GM18511 (cell line): ENCODE measurements around the gene PCDHA1.
"Not testable (repeated sequence)": the region's sequence is repeated elsewhere in the genome, so short reads cannot be mapped to it uniquely, and the experiment has no call there.

Source experiments
- ATAC-seq: cut with Tn5 transposase; IDR thresholded peaks from one replicate; pipeline ENCODE4 v1.9.1; 2021; ENCODE audit warnings: mild to moderate bottlenecking, moderate library complexity; ENCODE audit not compliant: unreplicated experiment

Gene PCDHA1

DNA sequence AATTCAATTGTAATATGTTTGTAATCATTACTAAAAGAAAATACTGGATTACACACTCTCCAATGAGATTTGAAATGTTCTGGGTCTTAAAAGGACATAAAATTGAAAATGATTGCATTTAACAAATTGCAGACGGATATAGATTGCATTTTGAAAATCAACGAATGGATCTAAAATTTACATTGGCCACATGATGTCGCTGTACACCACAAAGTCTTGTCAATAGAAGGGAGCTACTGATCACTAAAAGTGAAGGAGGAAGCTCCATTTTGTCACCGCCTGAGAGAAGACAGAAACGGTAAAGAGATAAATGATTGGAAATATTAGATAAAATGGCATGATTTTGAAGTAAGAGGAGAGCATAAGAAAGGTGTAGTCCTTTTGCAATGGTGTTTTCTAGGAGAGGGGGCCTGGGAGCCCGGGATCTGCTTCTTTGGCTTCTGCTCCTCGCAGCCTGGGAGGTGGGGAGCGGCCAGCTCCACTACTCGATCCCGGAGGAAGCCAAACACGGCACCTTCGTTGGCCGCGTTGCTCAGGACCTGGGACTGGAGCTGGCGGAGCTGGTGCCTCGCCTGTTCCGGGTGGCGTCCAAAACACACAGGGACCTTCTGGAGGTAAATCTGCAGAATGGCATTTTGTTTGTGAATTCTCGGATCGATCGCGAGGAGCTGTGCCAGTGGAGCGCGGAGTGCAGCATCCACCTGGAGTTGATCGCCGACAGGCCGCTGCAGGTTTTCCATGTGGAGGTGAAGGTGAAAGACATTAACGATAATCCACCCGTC is at the start of gene PCDHA1:
Gene PCDHA1, plus strand, starts transcription at position 236 of the 782 bp plus-strand sequence.
- no peak for ATAC-seq

DNA sequence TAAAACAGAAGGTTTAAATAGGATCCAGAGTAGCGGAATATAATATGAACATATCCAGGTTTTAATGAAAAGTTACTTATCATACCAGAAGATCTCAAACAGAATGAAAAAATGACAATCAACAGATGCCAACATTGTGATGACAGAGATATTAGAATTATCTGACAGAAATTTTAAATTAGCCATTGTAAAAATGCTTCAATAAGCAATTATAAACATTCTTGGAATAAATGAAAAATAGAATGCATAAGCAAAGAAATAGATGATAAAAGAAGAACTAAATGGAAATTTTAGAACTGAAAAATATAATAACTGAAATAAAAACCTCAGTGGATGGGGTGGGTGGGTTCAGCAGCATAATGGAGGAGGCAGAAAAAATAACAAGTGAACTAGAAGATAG is 48.5 kb upstream of the PCDHA1 start:
- no peak for ATAC-seq

DNA sequence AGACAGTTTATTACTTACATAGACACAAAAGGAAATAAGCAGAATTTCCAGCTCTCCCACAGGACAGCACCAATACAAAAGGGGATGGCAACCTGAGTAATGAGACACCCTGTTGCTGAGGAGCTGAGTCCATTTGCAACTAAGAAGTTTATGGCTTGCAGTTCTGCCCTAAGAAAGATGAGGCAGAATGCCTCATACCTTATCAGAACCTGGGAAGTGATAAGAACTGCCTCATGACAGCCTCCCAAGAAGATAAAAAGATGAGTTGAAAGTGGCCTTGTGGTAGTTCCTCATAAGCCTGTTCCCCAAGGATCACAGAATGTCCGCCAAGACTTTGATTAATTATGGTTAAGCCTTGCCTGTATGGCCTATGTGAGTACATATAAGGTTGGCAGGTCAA is 44.0 kb upstream of the PCDHA1 start:
- ATAC-seq: no peak

DNA sequence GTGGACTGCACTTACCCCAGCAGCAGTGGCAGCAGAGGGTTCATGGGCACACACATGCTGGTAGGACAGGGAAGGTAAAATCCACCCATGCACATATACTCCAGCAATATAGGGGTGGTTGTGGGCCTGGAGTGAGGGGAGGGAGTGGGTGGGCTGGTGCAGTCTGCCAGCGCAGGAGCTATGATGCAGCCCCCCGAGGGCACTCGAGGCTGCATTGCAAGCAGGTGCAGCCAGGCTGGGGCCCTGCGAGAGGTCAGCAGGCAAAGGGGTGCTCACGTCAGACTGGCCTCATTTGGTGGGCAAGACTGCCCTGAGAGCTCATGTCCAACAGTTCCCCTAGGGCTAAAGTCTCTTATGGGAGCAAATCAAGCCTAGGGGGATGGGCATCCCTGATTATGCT is 32.4 kb upstream of the PCDHA1 start:
- no peak for ATAC-seq

DNA sequence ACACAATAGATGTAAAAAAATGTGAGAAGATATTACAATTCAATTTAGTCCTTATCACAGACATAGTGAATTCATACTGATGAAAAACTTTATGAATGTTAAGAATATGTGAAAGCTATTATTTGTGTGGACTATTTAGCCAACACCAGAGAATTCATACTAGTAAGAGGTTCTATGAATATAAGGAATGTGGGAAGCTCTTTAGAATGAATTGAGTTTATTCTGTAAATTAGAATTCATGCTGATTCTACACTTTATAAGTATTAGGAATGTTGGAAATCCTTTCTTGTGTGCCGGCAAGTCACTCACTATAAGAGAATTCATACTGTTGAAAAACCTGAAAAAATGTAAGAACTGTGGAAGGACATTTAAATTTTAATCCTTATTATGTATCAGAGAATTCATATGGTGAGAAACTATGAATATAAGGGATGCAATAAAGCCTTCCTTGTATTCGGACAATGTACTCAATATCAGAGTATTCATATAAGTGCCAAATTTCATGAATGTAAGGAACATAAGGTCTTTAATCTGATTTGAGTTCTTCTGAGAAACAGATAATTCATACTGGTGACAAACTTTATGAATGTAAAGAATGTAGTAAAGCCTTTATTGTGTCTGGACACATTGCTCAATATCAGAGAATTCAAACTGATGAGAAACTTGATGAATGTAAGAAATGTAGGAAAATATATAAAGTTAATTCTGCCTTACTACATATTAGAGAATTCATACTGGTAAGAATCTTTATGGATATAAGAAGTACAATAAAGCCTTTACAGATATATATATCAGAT is 21.6 kb upstream of the PCDHA1 start:
- no peak for ATAC-seq

DNA sequence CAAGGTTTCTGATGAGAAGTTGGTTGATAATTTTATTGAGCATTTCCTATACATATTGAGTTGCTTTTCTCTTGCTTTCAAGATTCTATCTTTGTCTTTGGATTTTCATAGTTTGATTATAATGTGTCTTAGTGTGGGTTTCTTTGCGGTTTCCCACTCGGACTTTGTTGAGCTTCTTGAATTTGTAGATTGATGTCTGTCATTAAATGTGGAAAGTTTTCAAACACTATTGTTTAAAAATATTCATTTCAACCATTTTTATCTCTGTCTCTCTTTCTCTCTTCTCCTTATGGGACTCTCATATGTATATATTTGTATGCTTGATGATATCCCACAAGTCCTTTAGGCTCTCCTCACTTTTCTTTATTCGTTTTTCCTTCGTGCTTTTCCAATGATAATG is 18.5 kb upstream of the PCDHA1 start:
- no peak for ATAC-seq

DNA sequence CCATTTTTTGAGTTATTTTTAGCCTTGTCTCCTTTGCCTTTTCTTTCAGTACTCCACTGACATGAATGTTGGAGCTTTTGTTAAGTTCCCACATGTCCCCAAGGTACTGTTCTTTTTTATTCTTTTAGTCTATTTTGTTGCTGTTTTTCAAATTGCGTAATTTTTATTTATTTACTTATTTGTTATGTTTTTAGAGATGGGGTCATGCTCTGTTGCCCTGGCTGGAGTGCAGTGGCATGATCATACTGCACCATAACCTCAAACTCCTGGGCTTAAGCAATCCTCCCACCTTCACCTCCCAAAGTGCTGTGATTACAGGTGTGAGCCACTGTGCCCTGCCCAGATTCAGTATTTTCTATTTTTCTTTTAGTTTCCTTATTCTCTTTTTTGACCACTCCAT is 5.4 kb upstream of the PCDHA1 start:
- no peak for ATAC-seq

DNA sequence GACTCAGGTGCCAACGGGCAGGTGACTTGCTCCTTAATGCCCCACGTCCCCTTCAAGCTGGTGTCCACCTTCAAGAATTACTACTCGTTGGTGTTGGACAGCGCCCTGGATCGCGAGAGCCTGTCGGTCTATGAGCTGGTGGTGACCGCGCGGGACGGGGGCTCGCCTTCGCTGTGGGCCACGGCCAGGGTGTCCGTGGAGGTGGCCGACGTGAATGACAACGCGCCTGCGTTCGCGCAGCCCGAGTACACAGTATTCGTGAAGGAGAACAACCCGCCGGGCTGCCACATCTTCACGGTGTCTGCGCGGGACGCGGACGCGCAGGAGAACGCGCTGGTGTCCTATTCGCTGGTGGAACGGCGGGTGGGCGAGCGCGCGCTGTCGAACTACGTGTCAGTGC is 1.5 kb downstream of the PCDHA1 start:
- ATAC-seq: not testable (repeated sequence)

DNA sequence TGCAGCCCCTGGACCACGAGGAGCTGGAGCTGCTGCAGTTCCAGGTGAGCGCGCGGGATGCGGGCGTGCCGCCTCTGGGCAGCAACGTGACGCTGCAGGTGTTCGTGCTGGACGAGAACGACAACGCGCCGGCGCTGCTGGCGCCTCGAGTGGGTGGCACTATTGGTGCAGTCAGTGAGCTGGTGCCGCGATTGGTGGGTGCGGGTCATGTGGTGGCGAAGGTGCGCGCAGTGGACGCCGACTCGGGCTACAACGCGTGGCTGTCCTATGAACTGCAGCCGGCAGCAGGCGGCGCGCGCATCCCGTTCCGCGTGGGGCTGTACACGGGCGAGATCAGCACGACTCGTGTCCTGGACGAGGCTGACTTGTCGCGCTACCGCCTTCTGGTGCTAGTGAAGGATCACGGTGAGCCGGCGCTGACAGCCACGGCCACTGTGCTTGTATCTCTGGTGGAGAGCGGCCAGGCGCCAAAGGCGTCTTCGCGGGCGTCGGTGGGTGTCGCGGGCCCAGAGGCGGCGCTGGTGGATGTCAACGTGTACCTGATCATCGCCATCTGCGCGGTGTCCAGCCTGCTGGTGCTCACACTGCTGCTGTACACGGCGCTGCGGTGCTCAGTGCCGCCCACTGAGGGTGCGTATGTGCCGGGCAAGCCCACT is 2.0 kb downstream of the PCDHA1 start:
- not testable (repeated sequence) for ATAC-seq

DNA sequence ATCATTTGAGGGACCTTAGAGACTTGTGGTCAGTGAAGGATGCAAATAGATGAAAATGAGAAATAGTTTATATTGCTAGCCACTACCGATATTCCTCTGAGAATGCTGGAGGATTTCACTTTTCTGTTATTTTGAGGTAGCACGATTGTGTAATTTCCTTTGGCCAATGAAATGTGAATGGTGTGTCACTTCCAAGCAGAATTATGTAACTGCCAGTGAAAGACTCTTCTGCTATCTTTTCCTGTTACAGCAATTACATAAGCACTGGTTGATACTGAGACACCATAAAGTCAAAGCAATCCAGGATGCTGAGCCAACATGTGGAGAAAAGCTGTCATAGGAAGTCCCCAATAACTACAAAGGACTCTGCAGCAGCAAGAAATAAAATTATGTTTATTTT is 5.1 kb downstream of the PCDHA1 start:
- ATAC-seq: no peak

DNA sequence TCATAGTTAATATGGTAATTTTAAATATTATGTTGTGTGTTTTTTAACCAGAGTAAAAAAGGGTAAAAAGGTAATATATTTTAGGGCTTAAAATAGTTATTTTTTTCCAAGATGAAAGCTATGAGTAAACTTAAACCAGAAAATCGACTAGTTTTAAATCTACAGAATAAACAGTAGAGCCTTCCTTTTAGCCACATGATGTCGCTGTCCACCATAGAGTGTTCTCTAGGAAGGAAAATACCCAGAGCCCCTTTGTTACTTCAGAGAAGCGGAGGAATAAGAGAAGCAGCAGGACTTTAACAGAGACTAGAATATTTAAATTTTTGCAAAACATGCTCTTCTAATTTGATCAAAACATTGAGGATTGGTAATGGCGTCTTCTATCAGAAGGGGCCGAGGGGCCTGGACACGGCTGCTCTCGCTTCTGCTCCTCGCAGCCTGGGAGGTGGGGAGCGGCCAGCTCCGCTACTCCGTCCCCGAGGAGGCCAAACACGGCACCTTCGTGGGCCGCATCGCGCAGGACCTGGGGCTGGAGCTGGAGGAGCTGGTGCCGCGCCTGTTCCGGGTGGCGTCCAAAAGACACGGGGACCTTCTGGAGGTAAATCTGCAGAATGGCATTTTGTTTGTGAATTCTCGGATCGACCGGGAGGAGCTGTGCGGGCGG is 8.8 kb downstream of the PCDHA1 start, which contains the start of gene PCDHA2:
Gene PCDHA2, plus strand, starts transcription at position 258 of the 664 bp plus-strand sequence.
- no peak for ATAC-seq

DNA sequence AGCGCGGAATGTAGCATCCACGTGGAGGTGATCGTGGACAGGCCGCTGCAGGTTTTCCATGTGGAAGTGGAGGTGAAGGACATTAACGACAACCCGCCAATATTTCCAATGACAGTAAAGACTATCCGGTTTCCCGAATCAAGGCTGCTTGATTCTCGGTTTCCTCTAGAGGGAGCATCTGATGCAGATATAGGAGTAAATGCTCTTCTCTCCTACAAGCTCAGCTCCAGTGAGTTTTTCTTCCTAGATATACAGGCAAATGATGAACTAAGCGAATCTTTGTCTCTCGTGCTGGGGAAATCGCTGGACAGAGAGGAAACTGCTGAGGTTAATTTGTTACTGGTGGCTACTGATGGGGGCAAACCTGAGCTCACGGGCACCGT is 9.3 kb downstream of the PCDHA1 start:
- ATAC-seq: no peak

DNA sequence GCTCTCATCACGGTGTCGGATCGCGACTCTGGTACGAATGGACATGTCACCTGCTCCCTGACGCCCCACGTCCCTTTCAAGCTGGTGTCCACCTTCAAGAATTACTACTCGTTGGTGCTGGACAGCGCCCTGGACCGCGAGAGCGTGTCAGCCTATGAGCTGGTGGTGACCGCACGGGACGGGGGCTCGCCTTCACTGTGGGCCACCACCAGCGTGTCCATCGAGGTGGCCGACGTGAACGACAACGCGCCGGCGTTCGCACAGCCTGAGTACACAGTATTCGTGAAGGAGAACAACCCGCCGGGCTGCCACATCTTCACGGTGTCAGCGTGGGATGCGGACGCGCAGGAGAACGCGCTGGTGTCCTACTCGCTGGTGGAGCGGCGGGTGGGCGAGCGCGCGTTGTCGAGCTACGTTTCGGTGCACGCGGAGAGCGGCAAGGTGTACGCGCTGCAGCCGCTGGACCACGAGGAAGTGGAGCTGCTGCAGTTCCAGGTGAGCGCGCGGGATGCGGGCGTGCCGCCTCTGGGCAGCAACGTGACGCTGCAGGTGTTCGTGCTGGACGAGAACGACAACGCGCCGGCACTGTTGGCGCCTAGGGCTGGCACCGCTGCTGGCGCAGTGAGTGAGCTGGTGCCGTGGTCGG is 10.3 kb downstream of the PCDHA1 start:
- ATAC-seq: not testable (repeated sequence)

DNA sequence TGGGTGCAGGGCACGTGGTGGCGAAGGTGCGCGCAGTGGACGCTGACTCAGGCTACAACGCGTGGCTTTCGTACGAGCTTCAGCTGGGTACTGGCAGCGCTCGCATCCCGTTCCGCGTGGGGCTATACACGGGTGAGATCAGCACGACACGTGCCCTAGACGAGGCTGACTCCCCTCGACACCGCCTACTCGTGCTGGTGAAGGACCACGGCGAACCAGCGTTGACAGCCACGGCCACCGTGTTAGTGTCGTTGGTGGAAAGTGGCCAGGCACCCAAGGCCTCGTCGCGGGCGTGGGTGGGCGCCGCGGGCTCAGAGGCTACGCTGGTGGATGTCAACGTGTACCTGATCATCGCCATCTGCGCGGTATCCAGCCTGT is 10.8 kb downstream of the PCDHA1 start:
- ATAC-seq: no peak

DNA sequence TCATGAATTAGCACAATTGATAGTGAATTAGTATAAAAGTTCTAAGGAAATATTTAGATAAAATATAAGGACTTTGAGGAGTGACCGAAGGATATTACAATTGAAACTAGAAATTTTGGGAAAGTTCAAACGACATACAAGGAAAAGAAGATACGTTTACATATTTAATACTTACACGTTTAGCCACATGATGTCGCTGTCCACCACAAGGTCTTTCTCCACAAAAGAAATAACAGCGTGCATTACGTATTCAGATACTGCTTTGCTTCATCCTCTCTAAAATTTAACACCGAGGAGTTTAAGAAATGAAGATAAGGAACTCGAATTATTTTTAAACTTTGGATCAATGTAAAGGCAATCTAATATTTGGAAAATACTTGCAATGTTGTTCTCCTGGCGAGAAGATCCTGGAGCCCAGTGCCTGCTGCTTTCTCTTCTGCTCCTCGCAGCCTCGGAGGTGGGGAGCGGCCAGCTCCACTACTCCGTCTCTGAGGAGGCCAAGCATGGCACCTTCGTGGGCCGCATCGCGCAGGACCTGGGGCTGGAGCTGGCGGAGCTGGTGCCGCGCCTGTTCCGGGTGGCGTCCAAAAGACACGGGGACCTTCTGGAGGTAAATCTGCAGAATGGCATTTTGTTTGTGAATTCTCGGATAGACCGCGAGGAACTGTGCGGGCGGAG is 15.0 kb downstream of the PCDHA1 start, which contains the start of gene PCDHA3:
Gene PCDHA3, plus strand, starts transcription at position 242 of the 678 bp plus-strand sequence.
- no peak for ATAC-seq

DNA sequence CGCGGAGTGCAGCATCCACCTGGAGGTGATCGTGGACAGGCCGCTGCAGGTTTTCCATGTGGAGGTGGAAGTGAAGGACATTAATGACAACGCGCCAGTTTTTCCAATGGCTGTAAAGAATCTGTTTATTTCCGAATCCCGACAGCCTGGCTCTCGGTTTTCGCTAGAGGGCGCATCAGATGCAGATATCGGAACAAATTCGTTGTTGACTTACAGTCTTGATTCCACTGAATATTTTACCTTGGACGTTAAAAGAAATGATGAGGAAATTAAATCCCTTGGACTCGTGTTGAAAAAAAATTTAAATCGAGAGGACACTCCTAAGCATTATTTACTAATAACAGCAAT is 15.5 kb downstream of the PCDHA1 start:
- no peak for ATAC-seq

DNA sequence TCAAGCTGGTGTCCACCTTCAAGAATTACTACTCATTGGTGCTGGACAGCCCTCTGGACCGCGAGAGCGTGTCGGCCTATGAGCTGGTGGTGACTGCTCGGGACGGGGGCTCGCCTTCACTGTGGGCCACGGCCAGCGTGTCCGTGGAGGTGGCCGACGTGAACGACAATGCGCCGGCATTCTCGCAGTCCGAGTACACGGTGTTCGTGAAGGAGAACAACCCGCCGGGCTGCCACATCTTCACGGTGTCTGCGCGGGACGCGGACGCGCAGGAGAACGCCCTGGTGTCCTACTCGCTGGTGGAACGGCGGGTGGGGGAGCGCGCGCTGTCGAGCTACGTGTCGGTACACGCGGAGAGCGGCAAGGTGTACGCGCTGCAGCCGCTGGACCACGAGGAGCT is 16.4 kb downstream of the PCDHA1 start:
- ATAC-seq: not testable (repeated sequence)

DNA sequence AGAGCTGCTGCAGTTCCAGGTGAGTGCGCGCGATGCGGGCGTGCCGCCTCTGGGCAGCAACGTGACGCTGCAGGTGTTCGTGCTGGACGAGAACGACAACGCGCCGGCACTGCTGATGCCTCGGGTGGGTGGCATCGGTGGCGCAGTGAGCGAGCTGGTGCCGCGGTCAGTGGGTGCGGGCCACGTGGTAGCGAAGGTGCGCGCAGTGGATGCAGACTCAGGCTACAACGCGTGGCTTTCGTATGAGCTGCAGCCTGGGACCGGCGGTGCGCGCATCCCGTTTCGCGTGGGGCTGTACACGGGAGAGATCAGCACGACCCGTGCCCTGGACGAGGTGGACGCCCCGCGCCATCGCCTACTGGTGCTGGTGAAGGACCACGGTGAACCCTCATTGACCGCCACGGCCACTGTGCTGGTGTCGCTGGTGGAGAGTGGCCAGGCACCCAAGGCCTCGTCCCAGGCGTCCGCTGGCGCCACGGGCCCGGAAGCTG is 16.9 kb downstream of the PCDHA1 start:
- ATAC-seq: no peak

DNA sequence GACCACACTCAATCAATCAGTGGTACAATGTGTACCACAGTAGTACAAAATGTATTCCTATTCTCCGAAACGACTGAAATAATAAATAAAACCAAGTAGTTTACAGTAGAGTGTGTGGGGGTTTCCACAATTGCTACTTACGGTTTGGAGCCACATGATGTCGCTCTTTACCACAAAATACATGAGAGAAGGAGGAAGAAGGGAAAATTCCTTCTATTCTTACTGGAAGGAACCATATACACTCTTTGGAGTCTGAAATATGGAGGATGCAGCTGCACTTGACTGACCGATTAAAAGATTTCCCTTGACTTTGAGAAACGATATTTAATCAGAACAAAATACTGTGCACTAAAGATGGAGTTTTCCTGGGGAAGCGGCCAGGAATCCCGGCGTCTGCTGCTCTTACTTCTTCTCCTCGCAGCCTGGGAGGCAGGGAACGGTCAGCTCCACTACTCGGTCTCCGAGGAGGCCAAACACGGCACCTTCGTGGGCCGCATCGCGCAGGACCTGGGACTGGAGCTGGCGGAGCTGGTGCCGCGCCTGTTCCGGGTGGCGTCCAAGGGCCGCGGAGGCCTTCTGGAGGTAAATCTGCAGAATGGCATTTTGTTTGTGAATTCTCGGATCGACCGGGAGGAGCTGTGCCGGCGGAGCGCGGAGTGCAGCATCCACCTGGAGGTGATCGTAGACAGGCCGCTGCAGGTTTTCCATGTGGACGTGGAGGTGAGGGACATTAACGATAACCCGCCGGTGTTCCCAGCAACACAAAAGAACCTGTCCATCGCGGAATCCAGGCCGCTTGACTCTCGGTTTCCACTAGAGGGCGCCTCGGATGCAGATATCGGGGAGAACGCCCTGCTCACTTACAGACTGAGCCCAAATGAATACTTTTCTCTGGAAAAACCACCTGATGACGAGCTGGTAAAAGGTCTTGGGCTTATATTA is 21.2 kb downstream of the PCDHA1 start, which contains the start of gene PCDHA4:
Gene PCDHA4, plus strand, starts transcription at position 235 of the 942 bp plus-strand sequence.
- no peak for ATAC-seq
